Uterus (tissue), 2 donors: ENCODE measurements around the gene KANSL1.

Source experiments
- POLR2A ChIP-seq, 2 donors: fragments of 450-650 bp; IDR thresholded peaks; one replicate each; pipeline ENCODE4 v1.6.1; 2016; ENCODE audit warnings: antibody characterized with exemption in 2 of 2, mild to moderate bottlenecking in 1 of 2, moderate library complexity in 1 of 2
- TF ChIP-seq, protein P1 (sequence below), 4 experiments: fragments of 200-600 bp in 2 of 4; fragments of 450-650 bp in 2 of 4; sonication (generic) in 2 of 4; IDR thresholded peaks; one replicate each; pipeline ENCODE4 v1.5.1; 2016 to 2019; ENCODE audit warnings: antibody characterized with exemption in 4 of 4, mild to moderate bottlenecking in 2 of 4, moderate library complexity in 1 of 4

- TF ChIP-seq POLR2A (IDR thresholded peaks at IDR 0.05): no peak
- TF ChIP-seq, protein P1, sequence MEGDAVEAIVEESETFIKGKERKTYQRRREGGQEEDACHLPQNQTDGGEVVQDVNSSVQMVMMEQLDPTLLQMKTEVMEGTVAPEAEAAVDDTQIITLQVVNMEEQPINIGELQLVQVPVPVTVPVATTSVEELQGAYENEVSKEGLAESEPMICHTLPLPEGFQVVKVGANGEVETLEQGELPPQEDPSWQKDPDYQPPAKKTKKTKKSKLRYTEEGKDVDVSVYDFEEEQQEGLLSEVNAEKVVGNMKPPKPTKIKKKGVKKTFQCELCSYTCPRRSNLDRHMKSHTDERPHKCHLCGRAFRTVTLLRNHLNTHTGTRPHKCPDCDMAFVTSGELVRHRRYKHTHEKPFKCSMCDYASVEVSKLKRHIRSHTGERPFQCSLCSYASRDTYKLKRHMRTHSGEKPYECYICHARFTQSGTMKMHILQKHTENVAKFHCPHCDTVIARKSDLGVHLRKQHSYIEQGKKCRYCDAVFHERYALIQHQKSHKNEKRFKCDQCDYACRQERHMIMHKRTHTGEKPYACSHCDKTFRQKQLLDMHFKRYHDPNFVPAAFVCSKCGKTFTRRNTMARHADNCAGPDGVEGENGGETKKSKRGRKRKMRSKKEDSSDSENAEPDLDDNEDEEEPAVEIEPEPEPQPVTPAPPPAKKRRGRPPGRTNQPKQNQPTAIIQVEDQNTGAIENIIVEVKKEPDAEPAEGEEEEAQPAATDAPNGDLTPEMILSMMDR (IDR thresholded peaks at IDR 0.05): no peak
Observed at GRCh38 chr17:46169913-46170638, 23.2 kb downstream of the KANSL1 start.
